Head of caudate nucleus (tissue), 42 donors: ENCODE results near the gene HOXA2.

Experiments
- DNase-seq, 42 donors: peaks; one replicate each; pipeline versions ENCODE4 v3.0.0 to v3.0.0-alpha.2; 2020 to 2021; ENCODE audit warnings: mixed read lengths in 7 of 42
- intact Hi-C: fragments of 100-400 bp; cut with DNase I; formaldehyde crosslinking; loops from one replicate; pipeline ENCODE4 v1.15.0; 2022

Gene HOXA2

GRCh38 chr7:27105301-27106031, 3.0 kb upstream of the HOXA2 start:
- intact Hi-C loops = no loop called here
- DNase-seq = no peak

GRCh38 chr7:27104341-27105058, 2.0 kb upstream of the HOXA2 start:
- intact Hi-C loops = no loop called here
- no peak for DNase-seq

GRCh38 chr7:27103489-27104226, 1.2 kb upstream of the HOXA2 start:
- intact Hi-C loops = no loop called here
- DNase-seq = no peak

GRCh38 chr7:27101957-27102580, 414 bp downstream of the HOXA2 start:
- DNase-seq = no peak
- intact Hi-C loops = no loop called here

GRCh38 chr7:27101171-27101956, 1.1 kb downstream of the HOXA2 start:
- intact Hi-C loops = no loop called here
- no peak for DNase-seq

- no peak for DNase-seq
- intact Hi-C loops = no loop called here
These were observed 1.8 kb downstream of the HOXA2 start for GRCh38 chr7:27100694-27101170.

- no peak for DNase-seq
- intact Hi-C loops = no loop called here
These were observed 2.8 kb downstream of the HOXA2 start for GRCh38 chr7:27099453-27100370.

- intact Hi-C loops = no loop called here
- no peak for DNase-seq
These were observed 3.7 kb downstream of the HOXA2 start for GRCh38 chr7:27098578-27099451.

- no peak for DNase-seq
- intact Hi-C loops = no loop called here
These were observed 4.6 kb downstream of the HOXA2 start for GRCh38 chr7:27097686-27098577.

GRCh38 chr7:27096768-27097514, 5.5 kb downstream of the HOXA2 start:
- intact Hi-C loops = no loop called here
- no peak for DNase-seq

- intact Hi-C loops = no loop called here
- peak in 23 of 42 donors; percentile 10 to 51 (median 29) for DNase-seq
These were observed 6.4 kb downstream of the HOXA2 start, which contains the start of gene HOXA1 for GRCh38 chr7:27095897-27096767. HOXA1 (minus strand) TSS chr7:27096000; CDS start chr7:27095912, 88 bp downstream.

GRCh38 chr7:27095050-27095896, 7.2 kb downstream of the HOXA2 start:
- intact Hi-C loops = no loop called here
- DNase-seq = no peak
